COR-L47 (cell line): ENCODE data around the gene LRMDA.
"Not testable (repeated sequence)": the region's sequence is repeated elsewhere in the genome, so short reads cannot be mapped to it uniquely, and the experiment has no call there.

Experiments
- DNase-seq: peaks from one replicate; lab custom pipeline; 2025; lab: John Stamatoyannopoulos, UW

Gene LRMDA

DNA sequence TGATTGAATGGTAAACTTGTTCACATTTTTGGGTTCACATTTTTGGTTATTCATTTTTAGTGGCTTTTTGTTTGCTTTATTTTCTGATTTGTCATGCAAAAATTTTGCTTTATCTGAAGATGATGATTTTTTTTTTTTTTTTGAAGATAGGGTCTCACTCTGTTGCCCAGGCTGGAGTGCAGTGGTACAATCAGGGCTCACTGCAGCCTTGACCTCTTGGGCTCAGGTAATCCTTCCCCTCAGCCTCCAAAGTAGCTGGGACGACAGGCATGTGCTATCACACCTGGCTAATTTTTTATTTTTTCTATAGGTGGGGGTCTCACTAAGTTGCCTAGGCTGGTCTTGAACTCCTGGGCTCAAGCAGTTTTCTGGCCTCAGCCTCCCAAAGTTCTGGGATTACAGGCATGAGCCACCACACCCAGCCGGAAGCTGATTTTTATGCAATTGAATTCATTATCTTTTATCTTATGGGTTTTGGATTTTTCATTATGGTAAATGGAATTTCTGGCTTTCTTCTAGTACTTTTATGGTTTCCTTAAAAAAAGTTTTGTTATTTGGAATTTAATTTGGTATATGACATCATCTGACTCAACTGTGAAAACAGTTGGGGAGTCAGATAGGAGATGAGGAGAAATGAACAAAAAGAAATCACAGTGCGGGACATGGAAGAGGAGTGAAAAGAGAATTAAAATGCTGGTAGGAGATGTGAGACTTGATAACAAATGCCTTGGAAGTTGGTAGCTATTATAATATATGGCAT lies 158.7 kb downstream of the LRMDA start:
- no peak for DNase-seq

DNA sequence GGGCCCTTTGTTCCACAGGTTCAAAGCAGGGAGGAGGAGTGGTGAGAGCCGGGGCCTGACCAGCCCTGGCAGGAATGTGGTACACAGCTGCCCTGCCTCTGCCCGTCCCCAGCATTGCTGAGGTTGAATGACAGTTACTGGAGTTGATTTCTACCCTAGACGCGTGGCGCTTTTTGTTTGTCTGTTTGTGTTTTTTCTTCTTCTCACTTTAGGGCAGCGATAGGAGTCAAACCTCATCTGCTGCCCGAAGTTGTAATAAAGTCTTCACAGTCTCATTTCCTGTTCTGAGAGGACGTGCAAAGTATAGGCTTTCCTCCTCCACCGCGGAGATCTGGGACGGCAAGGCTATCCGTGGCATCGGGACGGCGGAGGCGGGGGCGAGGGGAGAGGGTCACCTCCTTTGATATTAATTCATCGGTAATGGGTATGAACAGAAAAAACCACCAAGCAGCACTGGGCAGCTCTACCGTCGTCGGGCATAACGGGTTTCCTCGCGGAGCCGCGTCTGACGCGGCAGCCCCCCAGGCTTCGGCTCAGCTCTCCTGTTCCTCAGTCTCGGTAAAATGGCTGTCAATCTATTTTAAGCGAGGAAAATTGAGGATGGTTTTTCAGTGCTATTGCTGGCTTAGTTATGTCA lies 160.8 kb downstream of the LRMDA start:
- no peak for DNase-seq

GRCh38 chr10:75592791-75593643 lies 161.6 kb downstream of the LRMDA start:
- no peak for DNase-seq

- no peak for DNase-seq
Observed at GRCh38 chr10:75593692-75594556, 162.5 kb downstream of the LRMDA start.

DNA sequence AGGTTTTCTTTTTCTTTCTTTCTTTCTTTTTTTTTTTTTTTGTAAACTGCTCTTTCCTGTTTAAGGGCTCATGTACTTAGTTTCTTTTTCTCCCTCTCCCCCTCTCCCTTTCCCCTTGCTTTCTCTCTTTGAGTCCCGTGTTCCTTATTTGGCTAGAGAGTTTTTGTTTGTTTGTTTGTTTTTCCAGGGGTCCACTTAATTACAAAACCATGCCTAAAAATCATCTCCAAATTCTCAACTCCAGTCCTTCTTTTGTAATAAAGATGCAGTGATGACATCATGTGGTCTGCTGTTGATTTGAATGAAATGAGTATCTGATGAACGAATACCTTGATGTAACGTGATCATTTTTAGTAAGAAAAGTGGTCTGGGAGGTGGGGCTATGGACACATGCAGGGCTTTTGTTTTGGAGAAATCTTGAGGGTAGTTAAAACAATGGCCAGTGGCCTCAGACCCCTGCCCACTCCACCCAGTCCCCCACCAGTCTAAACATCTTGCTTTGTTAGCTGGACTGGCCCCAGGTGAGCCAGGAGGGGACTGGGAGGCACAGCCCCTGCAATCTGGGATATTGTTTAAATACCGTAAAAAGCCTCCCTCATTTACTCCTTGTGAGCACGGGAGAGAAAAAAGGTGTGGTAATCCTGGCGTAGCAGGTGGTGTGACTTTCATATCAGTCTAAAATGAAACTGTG lies 165.7 kb downstream of the LRMDA start:
- DNase-seq = no peak

DNA sequence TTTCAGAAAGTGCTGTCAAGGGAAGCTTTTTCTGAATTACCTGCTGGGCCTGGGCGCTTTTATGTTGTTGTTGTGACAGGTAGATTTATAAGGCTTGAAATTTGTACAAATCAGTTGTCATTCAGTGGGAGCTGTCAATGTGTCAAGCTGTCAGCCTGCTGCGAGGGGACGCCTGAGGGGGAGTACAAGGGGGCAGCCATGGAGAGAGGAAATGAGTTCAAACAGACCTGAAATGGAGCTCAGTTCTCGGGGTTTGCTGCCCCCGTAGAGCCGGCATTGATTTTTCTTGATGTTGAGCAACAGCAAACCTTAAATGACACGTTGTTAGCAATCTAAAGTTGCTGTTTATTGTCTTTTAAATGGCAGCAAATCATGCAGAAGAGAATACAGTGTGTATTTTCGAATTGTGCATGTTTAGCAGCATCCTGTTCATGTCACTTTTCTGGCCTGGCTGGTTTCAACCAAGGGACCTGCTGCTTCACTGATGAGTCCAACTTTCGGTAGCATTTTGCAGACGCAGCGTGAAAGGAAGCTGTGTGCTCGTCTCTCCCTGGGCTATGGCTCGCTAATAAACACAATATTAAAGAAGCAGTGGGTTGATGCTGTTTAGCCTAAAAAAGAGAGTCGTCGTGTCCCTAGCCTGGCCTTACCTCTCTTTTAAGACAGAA lies 166.5 kb downstream of the LRMDA start:
- DNase-seq = no peak

GRCh38 chr10:75598998-75599397 lies 167.6 kb downstream of the LRMDA start:
- DNase-seq = no peak

GRCh38 chr10:75599875-75600648 lies 168.6 kb downstream of the LRMDA start:
- DNase-seq = no peak

- no peak for DNase-seq
Observed at GRCh38 chr10:75600833-75601232, 169.4 kb downstream of the LRMDA start.

DNA sequence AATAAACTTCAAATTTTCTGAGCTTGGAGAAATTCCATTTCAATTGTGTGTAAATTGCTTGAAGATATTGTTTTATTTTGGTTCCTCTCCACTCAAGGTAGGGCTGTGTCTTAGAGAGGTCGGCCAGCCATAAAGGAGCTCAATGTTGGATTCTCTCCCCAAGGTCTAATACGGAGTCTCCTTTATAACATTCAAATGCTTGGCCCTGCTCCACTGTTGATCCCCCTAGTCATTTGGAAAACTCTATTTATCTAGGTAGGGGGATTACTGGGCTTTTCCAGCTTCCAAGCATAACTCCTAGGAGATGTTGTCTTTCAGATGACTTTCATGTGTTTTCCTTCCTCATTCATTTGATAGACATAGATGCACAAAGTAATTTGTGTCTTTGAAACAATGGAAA lies 170.9 kb downstream of the LRMDA start:
- DNase-seq = no peak

DNA sequence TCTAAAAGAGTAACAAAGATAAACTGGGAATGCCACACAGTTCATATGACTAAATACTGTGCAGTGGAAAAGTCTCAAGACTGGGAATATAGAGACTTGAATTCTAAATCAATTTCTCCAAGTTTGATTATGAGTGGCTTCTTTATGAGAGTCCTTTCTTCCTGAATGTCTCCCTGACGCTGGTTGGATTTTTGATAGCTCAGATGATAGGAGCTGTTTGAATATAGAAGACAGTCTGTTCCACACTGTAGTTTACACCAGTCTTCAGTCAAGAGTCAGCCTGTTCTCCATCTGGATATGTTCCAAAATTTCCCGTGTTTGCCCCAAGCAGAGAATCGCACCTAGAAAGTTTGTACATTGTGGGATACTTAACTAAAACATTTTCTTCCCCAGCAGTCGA lies 173.7 kb downstream of the LRMDA start:
- DNase-seq = no peak

DNA sequence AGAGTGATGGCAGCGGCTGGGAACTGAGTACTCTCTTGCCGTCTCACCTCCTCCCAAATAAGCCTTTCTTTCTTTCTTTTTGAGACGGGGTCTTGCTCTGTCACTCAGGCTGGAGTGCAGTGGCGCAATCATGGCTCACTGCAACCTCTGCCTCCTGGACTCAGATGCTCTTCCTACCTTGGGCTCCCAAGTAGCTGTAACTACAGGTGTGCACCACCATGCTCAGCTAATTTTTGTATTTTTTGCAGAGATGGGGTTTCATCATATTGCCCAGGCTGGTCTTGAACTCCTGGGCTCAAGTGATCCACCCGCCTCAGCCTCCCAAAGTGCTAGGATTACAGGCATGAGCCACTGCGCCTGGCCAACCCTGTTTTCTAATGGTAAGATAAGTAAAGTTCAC lies 174.4 kb downstream of the LRMDA start:
- not testable (repeated sequence) for DNase-seq

- no peak for DNase-seq
Observed at GRCh38 chr10:75606203-75606779, 174.9 kb downstream of the LRMDA start.

- DNase-seq = no peak
Observed at GRCh38 chr10:75607576-75607975, 176.2 kb downstream of the LRMDA start.

- DNase-seq = no peak
Observed at GRCh38 chr10:75610183-75610582, 178.8 kb downstream of the LRMDA start.

DNA sequence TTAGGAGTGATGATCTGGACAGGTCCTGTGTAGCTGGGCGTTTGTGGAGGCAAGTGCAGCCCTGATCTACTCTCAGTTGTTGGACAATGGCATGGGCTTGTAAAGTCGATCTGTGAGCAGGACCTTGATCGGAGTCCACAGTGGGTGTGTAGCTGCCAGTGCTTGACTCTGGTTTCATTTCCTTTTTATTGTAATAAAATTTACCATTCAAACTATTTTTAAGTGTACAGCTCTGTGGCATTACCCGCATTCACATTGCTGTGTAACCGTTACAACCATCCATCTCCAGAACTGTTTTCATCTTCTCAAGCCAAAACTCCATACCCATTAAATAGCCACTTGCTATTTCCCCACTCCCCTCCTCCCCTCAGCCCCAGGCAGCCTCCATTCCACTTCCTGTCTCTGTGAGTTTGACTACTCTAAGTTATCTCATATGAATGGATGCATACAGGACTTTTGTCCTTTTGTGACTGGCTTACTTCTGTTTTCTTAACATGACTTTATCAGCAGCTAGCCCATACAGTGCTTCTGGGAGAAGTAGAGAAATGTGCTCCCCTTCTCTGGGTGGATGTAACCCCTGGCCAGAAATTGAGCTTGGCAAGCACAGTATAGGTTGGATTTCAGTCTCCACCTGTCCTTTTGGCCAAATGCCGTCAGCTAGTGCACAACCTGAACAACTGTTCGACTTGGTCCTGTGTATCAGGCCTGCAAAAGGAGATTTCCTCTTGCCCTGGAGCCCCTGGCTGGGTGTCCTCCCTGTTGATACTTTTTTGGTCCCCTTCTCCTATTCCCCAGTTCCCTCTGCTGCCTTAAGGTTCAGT lies 180.0 kb downstream of the LRMDA start:
- no peak for DNase-seq

GRCh38 chr10:75611993-75612372 lies 180.6 kb downstream of the LRMDA start:
- DNase-seq = no peak

DNA sequence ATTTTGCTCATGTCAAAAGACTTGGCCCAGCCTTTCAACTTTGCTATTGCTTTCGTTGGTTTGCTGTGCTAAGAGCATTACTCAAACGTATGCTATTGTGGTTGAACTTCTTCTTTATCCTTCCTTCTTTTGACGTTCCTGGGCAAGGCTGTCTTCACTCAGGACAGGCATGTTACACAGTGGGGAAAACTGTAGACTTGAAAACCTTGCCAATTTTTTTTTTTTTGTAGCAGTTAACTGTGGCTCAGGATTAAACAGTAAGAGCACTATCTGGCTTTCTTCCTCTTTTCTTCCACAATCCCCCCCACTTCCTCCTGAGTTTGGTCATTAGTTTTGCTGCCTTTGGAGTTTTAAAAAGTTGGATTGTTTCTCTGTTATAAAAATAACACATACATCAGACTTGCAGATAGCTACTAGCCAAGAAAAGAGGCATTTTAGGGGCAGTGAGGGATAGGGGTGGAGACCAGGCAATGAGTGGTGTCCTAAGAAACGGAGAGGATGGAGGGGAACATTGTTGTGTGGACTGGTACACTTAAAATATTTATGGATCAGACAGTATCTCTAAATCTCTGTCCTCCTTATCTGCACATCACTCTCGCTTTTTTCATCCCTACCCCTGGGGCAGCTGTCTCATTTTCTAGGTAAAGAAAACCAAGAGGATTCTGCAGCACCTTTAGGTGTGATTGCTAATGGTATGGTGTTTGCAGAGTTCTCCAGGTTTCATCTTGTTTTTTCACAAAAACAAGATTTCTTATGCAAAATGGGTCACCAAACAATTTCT lies 181.7 kb downstream of the LRMDA start:
- DNase-seq = no peak
